NCI-H460 (cell line): ENCODE data around the gene PABPN1. TPM values are rescaled to one million over a fixed set of nuclear protein-coding genes. Genes with fewer than 3 reads are reported as not detected.

Experiments
- total RNA-seq: library from RNA; depleted of rRNA; stranded (reverse); fragments of >200 nt; shearing (Covaris generic); gene quantifications from 2 replicates; pipeline ENCODE4 v1.2.3, GENCODE V29; 2014; rRNA removed

Gene PABPN1
- total RNA-seq, 1 experiment from 2014 or later, result 90.2 TPM

Other genes with a start within 250 kb of the PABPN1 start
- gene ACIN1, start 226.3 kb upstream of the PABPN1 start, total RNA-seq, result 73.8 and 92.9 TPM in 2 replicates
- gene C14orf119, start 226.0 kb upstream of the PABPN1 start, total RNA-seq, result 41.5 and 45.7 TPM in 2 replicates
- not detected in 2 replicates for gene CIROP, start 216.5 kb upstream of the PABPN1 start, total RNA-seq
- gene CEBPE, start 202.2 kb upstream of the PABPN1 start, total RNA-seq, result not detected in 2 replicates
- 1.0 and 1.1 TPM in 2 replicates for gene SLC7A8, start 137.8 kb upstream of the PABPN1 start, total RNA-seq
- gene RNF212B, start 83.5 kb upstream of the PABPN1 start, total RNA-seq, result not detected in 2 replicates
- gene HOMEZ, start 35.3 kb upstream of the PABPN1 start, total RNA-seq, result 7.1 and 7.8 TPM in 2 replicates
- gene PPP1R3E, start 18.6 kb upstream of the PABPN1 start, total RNA-seq, result 6.8 and 7.5 TPM in 2 replicates
- 21.2 and 25.9 TPM in 2 replicates for gene BCL2L2, start 14.6 kb upstream of the PABPN1 start, total RNA-seq
- gene SLC22A17, start 31.4 kb downstream of the PABPN1 start, total RNA-seq, result 1.6 and 2.2 TPM in 2 replicates
- 0.05 TPM in 1 of 2 replicates, not detected in the other for gene EFS, start 43.7 kb downstream of the PABPN1 start, total RNA-seq
- not detected in 2 replicates for gene IL25, start 51.4 kb downstream of the PABPN1 start, total RNA-seq
- gene CMTM5, start 55.6 kb downstream of the PABPN1 start, total RNA-seq, result not detected in 2 replicates
- gene MYH6, start 86.8 kb downstream of the PABPN1 start, total RNA-seq, result not detected in 2 replicates
- gene MYH7, start 114.2 kb downstream of the PABPN1 start, total RNA-seq, result not detected in 2 replicates
- gene NGDN, start 148.2 kb downstream of the PABPN1 start, total RNA-seq, result 95.6 and 99.4 TPM in 2 replicates
- gene ZFHX2, start 230.3 kb downstream of the PABPN1 start, total RNA-seq, result 0.15 and 0.43 TPM in 2 replicates
- gene THTPA, start 234.8 kb downstream of the PABPN1 start, total RNA-seq, result 15.3 and 23.6 TPM in 2 replicates
- 28.7 and 45.2 TPM in 2 replicates for gene AP1G2, start 246.3 kb downstream of the PABPN1 start, total RNA-seq